Neural cell (in vitro differentiated cells): ENCODE results near the gene GRIPAP1.

Source experiments
- EZH2 ChIP-seq: fragments of 200-600, 300-800 bp; shearing (Covaris generic), sonication (generic); IDR thresholded peaks from 2 replicates; pipeline ENCODE4 v1.6.1; 2014; ENCODE audit warnings: antibody characterized with exemption, low read length, borderline replicate concordance, mild to moderate bottlenecking; ENCODE audit not compliant: insufficient read depth, poor library complexity, severe bottlenecking
- POLR2AphosphoS5 ChIP-seq: IDR thresholded peaks from 2 replicates; pipeline ENCODE4 v1.6.1; 2012
- SMC3 ChIP-seq: fragments of 450-650 bp; conservative IDR thresholded peaks from 2 replicates; pipeline ENCODE4 v1.6.1; 2014; ENCODE audit warnings: antibody characterized with exemption, mild to moderate bottlenecking, moderate library complexity; ENCODE audit not compliant: poor library complexity
- TF ChIP-seq, protein P1 (sequence below): fragments of 450-650 bp; IDR thresholded peaks from 2 replicates; pipeline ENCODE4 v1.5.1; 2014; ENCODE audit warnings: antibody characterized with exemption, mild to moderate bottlenecking, moderate library complexity; ENCODE audit not compliant: poor library complexity, severe bottlenecking
- TF ChIP-seq, protein P2 (sequence below): IDR thresholded peaks from 2 replicates; pipeline ENCODE4 v1.6.1; 2012; ENCODE audit warnings: borderline replicate concordance

DNA sequence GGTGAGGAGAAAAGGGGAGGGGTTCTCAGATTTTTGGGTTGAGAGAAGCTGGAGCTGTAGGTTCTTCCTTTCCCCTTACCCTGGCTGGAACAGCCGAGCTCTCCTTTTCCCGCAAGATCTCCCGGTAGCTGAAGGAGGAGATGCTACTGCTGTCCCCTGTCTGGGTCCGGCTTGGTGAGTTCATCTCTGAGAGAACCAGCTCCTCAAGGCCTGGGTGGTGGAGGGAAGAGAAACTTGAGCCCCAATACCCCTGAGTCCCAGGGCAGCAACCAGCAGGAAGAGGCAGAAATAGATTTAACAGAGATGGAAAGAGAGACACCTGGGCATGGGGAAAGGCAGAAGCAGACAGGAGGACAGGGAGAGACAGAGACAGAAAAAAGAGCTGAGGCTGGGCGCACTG lies 23.8 kb downstream of the GRIPAP1 start:
- TF ChIP-seq POLR2AphosphoS5 = no peak
- no peak for TF ChIP-seq EZH2
- no peak for TF ChIP-seq SMC3
- TF ChIP-seq, protein P1, sequence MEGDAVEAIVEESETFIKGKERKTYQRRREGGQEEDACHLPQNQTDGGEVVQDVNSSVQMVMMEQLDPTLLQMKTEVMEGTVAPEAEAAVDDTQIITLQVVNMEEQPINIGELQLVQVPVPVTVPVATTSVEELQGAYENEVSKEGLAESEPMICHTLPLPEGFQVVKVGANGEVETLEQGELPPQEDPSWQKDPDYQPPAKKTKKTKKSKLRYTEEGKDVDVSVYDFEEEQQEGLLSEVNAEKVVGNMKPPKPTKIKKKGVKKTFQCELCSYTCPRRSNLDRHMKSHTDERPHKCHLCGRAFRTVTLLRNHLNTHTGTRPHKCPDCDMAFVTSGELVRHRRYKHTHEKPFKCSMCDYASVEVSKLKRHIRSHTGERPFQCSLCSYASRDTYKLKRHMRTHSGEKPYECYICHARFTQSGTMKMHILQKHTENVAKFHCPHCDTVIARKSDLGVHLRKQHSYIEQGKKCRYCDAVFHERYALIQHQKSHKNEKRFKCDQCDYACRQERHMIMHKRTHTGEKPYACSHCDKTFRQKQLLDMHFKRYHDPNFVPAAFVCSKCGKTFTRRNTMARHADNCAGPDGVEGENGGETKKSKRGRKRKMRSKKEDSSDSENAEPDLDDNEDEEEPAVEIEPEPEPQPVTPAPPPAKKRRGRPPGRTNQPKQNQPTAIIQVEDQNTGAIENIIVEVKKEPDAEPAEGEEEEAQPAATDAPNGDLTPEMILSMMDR = no peak
- TF ChIP-seq, protein P2, sequence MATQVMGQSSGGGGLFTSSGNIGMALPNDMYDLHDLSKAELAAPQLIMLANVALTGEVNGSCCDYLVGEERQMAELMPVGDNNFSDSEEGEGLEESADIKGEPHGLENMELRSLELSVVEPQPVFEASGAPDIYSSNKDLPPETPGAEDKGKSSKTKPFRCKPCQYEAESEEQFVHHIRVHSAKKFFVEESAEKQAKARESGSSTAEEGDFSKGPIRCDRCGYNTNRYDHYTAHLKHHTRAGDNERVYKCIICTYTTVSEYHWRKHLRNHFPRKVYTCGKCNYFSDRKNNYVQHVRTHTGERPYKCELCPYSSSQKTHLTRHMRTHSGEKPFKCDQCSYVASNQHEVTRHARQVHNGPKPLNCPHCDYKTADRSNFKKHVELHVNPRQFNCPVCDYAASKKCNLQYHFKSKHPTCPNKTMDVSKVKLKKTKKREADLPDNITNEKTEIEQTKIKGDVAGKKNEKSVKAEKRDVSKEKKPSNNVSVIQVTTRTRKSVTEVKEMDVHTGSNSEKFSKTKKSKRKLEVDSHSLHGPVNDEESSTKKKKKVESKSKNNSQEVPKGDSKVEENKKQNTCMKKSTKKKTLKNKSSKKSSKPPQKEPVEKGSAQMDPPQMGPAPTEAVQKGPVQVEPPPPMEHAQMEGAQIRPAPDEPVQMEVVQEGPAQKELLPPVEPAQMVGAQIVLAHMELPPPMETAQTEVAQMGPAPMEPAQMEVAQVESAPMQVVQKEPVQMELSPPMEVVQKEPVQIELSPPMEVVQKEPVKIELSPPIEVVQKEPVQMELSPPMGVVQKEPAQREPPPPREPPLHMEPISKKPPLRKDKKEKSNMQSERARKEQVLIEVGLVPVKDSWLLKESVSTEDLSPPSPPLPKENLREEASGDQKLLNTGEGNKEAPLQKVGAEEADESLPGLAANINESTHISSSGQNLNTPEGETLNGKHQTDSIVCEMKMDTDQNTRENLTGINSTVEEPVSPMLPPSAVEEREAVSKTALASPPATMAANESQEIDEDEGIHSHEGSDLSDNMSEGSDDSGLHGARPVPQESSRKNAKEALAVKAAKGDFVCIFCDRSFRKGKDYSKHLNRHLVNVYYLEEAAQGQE = no peak
